GF-D8 (cell line): ENCODE results near the gene KRTAP3-3.
"Not testable (repeated sequence)": the region's sequence is repeated elsewhere in the genome, so short reads cannot be mapped to it uniquely, and the experiment has no call there.

ENCODE experiments used
- DNase-seq: peaks from one replicate; lab custom pipeline; 2025; lab: John Stamatoyannopoulos, UW

The KRTAP3-3 gene

GRCh38 chr17:41004397-41004796, 10.4 kb upstream of the KRTAP3-3 start:
- no peak for DNase-seq

GRCh38 chr17:41003926-41004325, 10.0 kb upstream of the KRTAP3-3 start:
- no peak for DNase-seq

- DNase-seq = no peak
Measured at GRCh38 chr17:41002814-41003213, 8.8 kb upstream of the KRTAP3-3 start.

- no peak for DNase-seq
Measured at GRCh38 chr17:41001795-41002194, 7.8 kb upstream of the KRTAP3-3 start.

- DNase-seq = not testable (repeated sequence)
Measured at GRCh38 chr17:40999563-40999962, 5.6 kb upstream of the KRTAP3-3 start, which contains the start of gene KRTAP3-2. Gene KRTAP3-2 (minus strand): TSS chr17:40999906. CDS start chr17:40999853, 53 bp downstream.

GRCh38 chr17:40997361-40997760, 3.4 kb upstream of the KRTAP3-3 start:
- DNase-seq = no peak

GRCh38 chr17:40996829-40997228, 2.9 kb upstream of the KRTAP3-3 start:
- no peak for DNase-seq

- DNase-seq = no peak
Measured at GRCh38 chr17:40995116-40995515, 1.2 kb upstream of the KRTAP3-3 start.

GRCh38 chr17:40993084-40993483, 880 bp downstream of the KRTAP3-3 start:
- no peak for DNase-seq

GRCh38 chr17:40992666-40993065, 1.3 kb downstream of the KRTAP3-3 start:
- no peak for DNase-seq

- DNase-seq = no peak
Measured at GRCh38 chr17:40986920-40987319, 7.0 kb downstream of the KRTAP3-3 start.

- no peak for DNase-seq
Measured at GRCh38 chr17:40984226-40984625, 9.7 kb downstream of the KRTAP3-3 start, which contains the start of gene KRT40. Gene KRT40 (minus strand): TSS chr17:40984326. CDS start chr17:40984273, 53 bp downstream.

GRCh38 chr17:40981115-40981514, 12.8 kb downstream of the KRTAP3-3 start:
- no peak for DNase-seq

- DNase-seq = no peak
Measured at GRCh38 chr17:40980596-40980995, 13.4 kb downstream of the KRTAP3-3 start.

GRCh38 chr17:40980117-40980516, 13.8 kb downstream of the KRTAP3-3 start:
- DNase-seq = no peak

- DNase-seq = no peak
Measured at GRCh38 chr17:40978575-40979151, 15.3 kb downstream of the KRTAP3-3 start.

GRCh38 chr17:40975516-40975915, 18.4 kb downstream of the KRTAP3-3 start:
- DNase-seq = no peak

GRCh38 chr17:40974366-40974765, 19.6 kb downstream of the KRTAP3-3 start:
- DNase-seq = no peak

GRCh38 chr17:40967582-40967981, 26.4 kb downstream of the KRTAP3-3 start:
- no peak for DNase-seq

- DNase-seq = no peak
Measured at GRCh38 chr17:40966848-40967247, 27.1 kb downstream of the KRTAP3-3 start, which contains the start of gene KRT39. Gene KRT39 (minus strand): TSS chr17:40966948. CDS start chr17:40966856, 92 bp downstream.

GRCh38 chr17:40963838-40964237, 30.1 kb downstream of the KRTAP3-3 start:
- no peak for DNase-seq

GRCh38 chr17:40962059-40962561, 31.9 kb downstream of the KRTAP3-3 start:
- no peak for DNase-seq

- no peak for DNase-seq
Measured at GRCh38 chr17:40961591-40961990, 32.4 kb downstream of the KRTAP3-3 start.

- DNase-seq = no peak
Measured at GRCh38 chr17:40960144-40960543, 33.8 kb downstream of the KRTAP3-3 start.
